ENCODE results near the gene SORCS2.

SORCS2 gene

DNA sequence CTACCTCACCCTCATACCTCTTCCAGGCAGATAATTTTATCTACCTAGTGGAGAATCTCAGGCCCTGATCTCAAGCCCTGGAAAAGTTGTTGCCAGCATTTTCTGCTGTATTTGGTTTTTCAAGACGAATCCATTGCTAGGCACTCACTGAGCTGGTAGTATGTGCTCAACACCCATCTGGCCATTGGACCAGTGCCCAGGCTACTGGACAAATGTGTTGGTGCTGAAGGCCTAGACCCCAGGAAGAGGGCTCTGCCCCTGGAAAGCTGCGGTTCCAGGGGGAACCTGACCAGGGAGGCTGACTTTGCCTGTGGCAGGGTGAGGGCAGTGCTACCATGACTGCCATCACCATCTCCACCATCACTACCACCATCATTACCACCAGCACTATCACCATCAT is 170.0 kb downstream of the SORCS2 start:
- no peak for DNase-seq

DNA sequence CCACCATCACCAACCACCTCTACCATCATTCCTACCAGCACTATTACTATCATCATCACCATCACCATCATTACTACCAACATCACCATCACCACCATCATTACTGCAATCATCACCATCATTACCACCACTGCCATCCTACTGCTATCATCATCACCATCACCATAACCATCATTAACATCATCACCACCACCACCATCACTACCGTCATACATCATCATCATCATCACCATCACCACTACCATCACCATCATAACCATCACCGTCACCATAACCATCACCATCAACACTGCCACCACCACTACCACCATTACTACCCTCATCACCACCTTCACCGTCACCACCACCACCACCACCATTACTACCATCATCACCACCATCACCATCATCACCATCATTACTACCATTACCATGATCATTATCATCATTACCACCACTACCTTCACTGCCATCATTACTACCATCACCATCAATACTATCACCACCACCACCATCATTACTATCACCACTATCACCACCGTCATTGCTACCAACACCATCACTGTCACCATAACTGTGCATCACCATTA is 170.6 kb downstream of the SORCS2 start:
- no peak for DNase-seq

DNA sequence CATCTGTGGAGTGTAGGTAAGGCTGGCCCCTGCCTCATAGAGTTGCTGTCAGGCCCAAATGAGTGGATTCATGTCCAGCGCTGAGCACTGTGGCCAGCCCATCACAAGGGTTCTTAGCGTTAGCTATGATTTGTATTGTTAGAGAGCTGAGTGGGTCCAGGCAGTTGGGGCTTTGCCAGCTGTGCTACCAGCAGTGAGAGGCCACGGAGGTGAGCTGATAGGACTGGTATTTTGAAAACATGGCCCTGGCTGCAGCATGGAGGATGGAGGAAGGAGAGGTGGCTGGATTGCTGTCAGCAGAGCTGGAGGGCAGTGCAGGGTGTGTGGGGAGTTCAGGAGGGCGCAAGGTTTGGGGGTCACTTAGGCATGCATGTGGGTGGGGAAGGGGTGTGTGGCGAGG is 172.6 kb downstream of the SORCS2 start:
- no peak for DNase-seq

DNA sequence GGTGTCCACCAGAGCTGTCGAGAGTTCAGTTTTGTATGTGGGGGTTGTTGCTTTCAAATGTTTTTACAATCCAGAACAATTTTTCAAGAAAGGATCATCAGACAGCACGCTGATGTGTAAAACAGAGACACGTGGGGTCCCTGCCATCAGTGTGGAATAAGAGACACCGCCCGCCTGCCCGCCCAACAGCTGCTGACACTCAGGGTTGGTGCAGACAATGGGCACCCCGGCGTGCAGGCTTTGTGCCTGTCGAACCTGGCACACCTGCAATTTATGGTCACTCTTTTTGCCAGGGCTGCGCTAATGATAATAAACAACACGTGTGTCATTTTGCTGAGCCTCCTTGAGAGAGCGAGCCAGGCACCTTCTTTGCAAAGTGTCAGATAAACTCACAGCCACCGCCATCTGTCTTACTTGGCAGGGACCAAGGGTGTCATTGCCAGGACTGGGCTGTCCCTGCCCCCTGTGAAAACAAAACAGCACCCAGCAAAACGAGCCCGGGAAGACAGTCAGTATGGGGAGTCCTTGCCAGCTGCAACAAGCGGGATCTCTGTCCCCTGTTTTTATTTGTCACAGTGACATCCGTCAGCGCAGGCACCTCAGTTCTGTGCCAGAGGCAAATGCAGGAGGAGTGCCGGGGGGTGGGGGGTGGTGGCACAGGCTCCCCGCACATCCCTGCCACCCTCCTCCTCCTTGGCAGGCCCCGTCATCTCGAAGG is 173.3 kb downstream of the SORCS2 start:
- peak; percentile 70 for DNase-seq

DNA sequence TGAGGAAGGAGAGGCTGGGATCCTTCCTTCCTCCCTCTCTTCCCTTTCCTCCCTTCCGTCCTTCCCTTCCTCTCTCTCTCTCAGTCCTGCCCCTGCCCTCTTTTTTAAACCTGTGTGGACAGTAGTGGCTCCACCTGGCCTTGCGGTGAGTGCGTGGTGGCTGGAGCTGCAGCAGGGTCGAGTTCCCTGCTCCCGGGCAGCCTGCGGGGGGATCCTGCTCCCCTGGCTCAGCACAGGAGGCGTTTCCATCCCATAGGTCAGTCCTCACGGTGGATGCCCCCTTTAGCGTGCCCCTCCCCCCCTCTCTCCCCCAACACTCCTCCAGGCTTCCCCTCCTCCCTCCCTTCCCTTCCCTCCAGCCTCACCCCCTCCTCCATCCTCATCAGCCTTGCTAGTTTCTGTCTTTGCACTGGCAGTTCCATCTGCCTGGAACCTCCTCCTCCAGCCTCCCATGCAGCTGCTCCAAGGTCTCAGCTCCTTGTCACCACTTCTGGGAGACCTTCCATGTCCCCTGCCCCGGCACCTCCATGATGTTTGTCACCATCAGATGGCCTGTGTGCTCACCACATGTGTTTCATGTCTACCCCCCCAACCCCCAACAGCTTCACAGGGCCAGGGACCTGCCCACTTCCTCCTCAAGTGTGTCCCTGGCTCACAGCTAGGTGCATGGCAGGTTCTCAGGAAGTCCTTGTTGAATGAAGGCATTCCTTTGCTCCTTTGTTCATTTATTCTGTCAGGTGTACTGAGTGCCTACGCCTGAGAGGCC is 174.0 kb downstream of the SORCS2 start:
- no peak for DNase-seq

DNA sequence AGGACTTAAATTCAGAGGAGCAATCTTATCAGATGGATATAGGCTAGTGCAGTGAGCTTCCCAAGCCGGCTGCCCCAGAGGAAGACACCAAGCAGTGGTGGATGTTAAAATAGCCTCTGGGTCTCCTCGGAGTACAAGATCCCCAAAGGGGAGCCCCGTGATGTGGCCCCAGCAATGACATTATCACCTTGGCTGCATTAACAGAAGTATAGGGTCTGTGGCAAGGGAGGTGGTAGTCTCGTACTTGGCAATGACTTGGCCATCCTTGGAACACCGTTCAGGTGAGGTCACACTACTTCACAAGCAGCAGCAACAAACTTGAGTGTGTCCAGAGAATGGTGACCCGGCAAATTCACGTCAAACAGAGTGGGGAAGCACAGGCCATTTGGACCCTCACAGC is 174.6 kb downstream of the SORCS2 start:
- no peak for DNase-seq

DNA sequence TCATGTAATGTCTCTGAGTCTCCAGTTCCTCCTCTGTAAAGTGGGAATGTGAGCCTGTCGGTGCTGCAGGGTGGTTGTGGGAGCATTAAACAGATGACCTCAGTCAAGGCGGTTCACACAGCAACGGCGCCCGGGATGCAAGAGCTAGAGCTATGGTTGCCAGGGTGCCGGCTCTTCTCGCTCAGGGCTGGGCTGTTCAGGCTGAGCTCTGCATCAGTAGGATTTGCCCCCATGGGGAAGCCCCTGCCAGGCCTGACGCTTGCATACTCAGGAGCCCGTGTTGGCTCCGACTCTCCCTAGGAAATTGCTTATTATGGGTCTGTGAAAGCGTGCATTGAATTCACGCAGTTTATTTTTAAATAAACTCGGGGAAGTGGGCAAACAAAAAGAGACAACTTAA is 175.1 kb downstream of the SORCS2 start:
- DNase-seq: no peak

DNA sequence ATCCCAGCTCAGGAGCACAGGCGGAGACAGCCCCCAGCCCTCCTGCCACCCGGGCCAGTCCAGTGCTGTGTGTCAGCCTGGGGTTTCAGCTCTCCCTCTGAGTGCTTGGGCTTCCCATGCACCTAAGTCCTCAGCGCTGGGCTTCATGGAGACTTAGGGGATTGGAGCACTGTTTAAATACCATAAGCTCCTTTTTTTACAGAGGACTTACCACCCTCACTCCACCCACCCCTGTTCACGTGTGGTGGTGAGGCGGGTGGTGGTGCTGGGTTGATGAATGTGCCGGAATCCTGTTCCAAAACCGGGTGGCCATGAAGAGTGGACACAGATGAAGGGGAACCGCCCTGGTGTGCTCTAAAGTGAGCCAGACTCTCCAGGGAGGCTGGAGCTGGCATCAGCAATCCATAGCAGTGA is 175.5 kb downstream of the SORCS2 start:
- DNase-seq: no peak

DNA sequence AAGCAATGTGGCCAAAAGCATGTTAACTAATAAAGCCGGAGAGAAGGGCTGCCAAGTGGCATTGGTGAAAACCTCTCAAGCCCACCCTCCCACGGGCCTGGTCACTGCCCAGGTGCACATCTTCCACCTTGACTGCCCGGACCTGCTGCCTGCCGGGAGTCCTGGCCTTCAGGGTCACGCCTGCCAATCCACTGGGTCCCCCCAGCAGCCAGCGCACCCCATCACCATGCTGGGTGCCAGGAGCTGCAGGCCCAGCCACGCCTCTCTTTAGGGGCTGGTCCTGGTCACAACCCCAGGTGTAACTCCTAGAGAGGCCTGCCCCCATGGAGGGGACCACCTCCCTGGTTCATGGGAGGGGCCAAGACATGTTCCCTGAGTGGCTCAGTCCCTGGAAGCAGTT is 176.0 kb downstream of the SORCS2 start:
- DNase-seq: no peak

DNA sequence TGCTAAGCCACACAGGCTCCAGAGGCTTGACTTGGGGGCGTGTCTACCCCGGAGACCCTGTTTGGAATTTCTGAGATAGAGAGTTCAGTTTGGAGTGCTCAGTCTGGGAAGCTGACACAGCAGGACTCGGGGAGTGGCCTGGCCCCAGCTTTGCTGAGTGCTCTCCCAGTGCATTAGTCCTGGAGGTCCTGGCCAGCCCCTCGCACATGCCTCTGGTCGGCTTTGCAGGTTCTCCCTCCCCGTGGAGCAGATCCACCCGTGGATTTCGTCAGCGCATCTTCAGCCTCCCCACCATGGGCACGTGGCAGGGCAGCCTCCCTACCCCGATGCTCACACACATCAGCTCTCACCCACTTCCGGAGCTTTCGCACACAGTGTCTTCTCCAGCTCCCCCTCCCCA is 177.2 kb downstream of the SORCS2 start:
- no peak for DNase-seq

DNA sequence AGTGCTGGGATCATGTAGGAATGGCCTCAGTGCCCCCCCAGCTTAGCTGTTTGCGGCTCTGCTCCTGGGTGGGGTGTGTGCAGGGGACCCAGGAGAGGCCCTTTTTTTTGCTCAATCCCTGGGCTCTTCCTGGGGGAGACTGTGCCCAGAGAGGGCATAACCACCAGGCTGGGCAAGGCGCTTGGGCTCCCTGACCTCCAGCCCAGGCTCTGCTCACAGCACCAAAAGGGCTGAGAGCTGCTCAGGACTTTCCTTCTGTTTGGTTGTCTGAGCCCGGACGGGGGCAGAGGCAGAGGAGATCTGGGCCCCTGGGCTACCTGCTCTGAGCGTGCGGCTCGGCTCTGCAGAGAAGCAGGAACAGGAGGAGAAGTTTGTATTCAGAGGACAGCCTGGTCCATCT is 177.7 kb downstream of the SORCS2 start:
- DNase-seq: no peak

DNA sequence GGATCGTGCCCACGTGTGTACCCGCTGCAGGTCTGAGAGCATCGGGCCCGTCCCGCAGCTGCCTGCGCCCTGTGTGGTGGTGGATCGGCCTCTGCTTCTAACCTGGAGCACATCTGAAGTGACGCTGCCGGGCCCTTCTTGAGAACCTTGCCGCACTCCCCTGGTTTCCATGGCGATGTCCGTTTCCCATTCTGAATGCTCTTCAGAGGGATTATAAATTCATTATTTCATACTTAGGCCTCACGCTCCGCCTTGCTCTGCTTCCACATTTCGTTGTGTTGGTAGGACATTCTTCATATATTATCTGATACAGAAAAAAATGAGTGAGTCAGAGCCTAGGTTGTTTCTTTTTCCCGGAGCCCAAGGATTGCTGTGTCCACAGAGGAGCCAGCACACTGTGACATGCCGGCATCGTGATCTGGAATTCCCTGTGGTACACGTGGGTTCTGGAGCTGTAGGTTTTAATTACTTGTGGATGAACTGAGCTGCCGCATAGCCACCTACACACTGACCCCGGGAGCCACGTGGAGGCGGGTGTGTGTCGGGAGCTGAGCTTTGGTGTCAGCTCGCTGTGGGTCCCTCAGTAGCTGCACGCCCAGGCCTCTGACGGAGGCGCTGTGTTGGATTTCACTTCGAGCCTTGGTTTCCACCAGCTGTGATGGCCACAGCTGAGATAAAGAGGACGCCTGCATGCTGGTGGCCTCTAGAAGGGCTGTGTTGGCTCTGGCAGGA is 179.0 kb downstream of the SORCS2 start:
- DNase-seq: no peak

DNA sequence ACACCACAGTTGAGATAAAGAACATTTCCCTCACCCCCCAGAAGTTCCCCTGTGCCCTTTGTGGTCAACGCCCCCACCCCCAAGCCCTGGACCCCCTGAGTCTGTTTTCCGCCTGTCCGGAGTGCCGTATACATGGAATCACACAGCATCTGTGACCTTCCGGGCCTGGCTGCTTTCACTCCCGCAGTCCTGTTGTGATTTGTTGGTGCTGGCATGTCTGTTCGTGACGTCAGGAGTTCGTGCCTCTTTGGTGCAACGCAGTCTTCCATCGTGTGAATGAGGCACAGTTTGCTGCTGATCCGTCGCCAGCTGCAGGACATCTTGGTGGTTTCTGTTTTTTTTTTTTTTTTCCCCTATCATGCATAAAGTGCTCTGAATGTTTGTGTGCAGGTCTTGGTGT is 180.3 kb downstream of the SORCS2 start:
- no peak for DNase-seq

DNA sequence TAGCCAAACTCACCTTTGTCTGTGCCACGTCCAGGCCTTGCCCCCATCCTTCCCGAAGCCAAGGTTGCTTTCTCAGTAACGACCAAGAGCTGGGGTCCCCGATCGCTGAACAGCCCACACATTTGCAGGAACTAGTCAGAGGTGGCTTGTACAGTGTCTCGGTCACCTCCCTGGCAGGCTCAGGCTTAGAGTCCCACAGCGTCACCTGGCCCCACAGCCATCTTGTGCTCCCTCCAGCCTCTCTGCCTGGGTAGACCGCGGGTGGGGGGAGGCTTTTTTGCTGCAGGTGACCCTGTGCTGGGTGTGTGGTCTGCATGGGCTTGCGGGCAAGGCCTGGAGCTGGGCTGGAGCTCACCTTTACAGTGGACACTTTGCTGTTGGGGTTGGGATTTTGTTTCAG is 182.2 kb downstream of the SORCS2 start:
- no peak for DNase-seq

DNA sequence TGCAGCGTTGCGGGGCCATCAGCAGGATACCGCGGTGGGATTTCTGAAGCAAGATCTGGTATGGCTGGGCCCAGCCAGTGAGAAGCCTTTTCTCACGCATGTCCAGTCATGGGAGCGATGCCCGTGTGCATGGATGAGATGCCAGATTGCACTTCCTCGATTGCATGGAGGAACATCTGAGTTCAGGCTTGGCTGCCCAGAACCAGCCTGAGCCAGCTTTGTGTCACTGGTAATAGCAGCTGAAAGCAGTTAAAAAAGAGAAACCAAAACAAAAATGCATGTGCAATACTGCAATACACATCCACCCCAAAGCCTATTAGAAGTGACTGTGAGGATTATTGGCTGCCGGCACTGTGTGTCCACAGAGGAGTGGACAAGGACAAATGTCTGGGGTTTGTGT is 183.1 kb downstream of the SORCS2 start:
- no peak for DNase-seq

DNA sequence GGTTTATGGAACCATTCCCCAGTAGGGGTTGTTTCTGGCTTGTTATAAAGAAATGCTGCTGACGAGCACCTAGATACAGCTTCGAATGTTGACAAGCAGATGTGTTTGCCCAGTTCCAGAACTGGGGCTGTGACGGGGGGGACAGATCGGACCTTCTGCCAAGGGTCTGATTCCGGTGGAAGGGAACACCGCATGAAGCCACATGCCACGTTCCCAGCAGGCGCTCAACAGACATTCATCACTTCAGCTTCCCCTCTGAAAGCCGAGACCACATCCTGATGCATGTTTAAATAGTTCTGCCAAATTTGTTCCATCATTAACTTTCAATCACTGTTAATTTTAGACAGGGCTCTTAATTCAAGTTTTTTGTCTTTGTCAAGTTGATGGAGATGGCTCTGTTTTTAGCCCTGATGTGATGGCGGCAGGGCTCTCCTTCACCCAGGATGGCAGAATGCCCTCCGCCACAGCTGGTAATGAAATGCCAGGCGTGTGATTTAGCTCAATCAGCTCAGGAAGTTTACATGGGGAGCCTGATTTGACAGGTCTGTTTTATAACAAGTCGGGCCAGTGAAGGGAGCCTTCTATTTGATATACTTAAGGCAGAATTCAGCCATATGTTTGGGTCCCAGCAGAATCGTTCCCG is 185.0 kb downstream of the SORCS2 start:
- DNase-seq: peak; percentile 64

DNA sequence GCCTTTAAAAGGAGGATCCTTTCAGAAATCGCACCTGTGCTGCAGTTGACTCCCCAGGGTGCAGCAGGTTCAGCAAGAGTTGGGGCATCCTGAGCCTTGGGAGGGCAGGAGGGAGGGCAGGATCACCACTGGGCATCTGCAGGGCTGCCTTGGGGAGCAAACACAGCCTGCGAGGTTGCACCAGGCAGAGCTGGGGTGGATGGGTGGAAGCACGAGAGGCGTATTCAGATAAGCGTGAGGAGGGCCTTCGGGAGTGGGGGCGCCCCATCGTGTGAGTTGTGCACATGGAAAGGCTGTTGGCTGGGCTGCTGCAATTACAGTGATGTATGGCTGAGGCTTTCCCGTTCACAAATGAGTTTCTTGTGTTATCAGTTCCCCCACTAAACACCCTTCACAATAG is 186.8 kb downstream of the SORCS2 start:
- no peak for DNase-seq

DNA sequence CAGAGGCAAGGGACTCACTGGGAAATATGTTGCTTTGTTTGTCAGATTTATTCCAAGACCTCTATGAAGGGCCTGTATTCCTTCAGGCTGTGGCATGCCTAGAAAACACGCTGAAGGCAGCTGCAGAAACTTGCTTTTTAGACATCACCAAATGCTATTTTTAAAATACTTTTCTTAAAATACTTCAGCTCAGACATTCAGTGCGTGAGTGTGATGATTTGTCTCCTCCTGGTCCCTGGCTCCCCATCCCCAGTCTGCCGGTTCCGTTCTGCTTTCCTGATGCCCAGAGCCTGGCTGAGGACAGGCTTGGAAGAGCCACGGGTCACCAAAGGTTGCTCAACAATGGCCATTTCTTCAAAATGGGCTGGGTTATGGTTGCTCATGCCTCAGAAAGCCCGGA is 187.4 kb downstream of the SORCS2 start:
- DNase-seq: no peak

DNA sequence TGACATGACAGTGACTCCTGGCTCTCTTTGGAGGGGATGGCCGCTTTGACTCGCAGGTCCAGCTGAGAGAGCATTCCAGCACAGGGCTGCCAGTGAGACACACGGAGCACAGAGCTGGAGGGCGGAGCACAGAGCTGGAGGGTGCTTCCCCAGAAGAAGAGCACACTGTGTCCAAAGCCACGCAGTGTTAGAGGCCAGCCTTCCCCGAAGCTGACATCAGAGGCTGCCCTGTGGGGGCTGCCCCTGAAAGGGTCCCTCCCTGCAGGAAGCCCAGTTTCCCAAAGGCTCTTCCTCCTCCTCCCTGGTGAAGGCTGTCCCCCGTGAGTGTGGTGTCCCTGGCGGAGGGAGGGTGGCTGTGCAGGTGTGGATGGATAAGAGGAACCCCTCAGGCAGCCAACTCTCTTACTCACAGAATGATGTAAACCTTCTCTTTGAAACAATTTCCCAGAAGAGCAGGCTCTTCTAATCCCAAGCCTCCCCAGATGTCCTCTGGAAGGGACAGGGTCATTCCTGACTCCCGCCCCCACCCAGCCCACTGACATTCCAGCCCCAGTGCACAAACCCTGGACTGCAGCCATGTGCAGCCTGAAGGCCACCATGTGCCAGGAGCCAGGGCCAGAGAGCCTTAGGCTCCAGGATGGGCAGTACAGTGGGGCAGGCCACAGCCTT is 189.0 kb downstream of the SORCS2 start:
- no peak for DNase-seq

DNA sequence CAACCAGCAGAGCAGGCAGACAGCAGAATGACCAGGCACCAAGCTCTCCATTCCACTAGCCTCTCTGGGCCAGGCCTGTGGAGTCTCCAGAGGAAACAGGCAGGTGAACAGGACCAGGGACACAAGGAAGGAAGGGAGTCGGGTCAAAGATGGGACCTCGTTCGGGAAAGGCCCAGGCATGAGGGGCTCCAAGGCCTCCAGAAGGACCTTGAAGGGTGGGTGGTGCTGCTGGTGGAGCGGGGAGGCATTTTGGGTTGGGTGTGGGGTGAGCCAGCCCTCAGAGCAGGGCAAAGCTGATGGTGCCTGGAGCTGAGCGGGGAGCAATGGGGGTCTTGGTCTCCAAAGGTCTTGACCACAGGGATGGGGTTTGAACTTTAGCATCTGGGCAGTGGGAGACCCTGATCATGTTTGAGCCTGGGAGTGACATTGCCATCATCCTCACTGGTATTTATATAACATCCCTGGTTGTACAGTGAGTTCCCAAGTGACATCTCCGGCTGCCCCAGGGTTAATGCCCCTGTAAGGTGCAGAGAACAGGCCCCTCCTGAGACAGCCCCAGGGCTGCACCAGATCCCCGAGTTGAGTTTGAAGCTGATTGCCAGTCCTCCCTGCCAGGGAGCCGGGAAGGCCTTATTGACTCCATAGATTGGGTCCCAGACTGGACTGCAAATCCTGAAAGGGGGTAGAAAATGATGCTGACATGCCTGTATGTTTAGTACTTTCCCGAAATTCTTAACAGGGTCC is 189.7 kb downstream of the SORCS2 start:
- DNase-seq: no peak

DNA sequence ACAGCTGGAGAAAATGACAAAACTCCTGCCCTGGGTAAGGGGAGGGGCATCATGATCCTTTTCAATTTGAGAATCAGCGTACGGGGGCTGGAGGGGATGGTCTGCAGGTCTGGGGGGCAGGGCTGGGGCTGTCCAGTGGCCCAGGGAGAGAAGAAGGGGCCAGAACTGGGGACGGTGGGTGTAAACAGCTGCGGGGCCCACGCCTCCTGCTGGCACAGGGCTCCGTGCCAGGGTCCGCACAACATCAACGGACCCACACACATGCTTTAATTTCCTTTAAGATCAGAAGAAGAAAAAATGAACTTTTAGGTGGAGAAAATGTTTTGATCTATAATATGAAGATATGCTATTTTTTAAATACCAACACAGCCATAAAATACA is 190.3 kb downstream of the SORCS2 start:
- DNase-seq: no peak

DNA sequence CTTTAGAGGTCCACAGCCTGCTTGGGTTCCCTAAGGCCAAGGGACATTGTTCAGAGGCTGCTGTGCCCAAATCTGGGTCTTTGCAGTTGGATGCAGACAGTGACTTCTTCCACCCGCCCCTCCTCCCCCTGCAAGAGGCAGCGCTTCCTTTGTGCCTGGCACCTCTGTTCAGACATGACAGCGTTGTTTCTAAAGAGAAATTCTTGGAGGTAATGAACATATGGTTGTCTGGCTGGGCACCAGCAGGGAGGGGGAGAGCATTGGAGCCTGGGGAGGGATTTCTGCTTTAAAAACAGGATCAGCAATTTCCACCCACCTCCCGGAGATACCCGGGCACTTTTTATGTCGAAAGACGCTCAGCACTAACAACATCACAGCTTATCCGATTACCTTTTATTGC is 190.9 kb downstream of the SORCS2 start:
- DNase-seq: peak; percentile 19

Data from NCI-H1694 treated with DMSO at 0.1 percent for 48 hours (cell line).